Measurements from ENCODE around the gene FAM180B.
A peak's percentile ranks its signal among the peaks of the same experiment; 100 is the strongest.
"Not testable (repeated sequence)": the region's sequence is repeated elsewhere in the genome, so short reads cannot be mapped to it uniquely, and the experiment has no call there.

Gene FAM180B, protein sequence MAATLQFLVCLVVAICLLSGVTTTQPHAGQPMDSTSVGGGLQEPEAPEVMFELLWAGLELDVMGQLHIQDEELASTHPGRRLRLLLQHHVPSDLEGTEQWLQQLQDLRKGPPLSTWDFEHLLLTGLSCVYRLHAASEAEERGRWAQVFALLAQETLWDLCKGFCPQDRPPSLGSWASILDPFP

GRCh38 chr11:47586098-47586855 lies at the start of gene FAM180B:
Gene FAM180B, plus strand, starts transcription at chr11:47586678. Its CDS starts 91 bp downstream, at chr11:47586769.
- no peak for DNase-seq (ENCODE audit: low spot score)

- DNase-seq (ENCODE audit: low spot score): no peak
Measured at GRCh38 chr11:47536915-47537314, 49.6 kb upstream of the FAM180B start.

DNA sequence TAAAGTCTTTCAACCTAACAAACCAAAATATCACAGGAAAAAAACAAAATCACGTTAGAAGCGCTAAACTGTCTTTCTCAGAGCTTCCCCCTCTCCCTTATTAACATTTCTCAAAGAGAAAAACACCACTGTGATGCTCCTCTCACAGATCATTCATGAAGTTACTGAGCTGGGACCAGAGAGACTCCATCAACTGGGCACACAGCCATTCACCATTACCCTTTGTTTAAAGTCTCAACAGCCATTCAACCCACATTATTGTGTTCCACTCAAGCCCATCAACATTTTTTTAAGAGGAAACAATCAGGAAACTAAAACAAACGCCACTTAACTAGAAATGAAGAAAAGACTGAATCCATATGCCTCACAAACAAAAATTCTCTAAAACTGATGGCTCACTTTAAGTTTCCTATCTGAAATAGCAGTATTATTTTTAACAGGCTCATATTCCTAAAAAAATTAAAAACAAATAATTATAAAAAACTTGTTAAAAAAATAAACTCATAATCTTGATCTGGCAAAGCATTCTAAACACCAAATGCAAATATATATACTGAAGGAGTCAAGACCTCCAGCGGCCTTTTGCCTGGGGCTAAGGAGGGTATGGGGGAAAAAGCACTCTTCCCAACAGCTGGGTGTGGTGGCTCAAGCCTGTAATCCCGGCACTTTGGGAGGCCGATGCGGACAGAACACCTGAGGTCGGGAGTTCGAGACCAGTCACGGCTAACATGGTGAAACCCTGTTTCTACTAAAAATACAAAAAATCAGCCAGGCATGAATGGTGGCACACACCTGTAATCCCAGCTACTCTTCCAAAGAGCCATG lies 47.5 kb upstream of the FAM180B start:
- DNase-seq (ENCODE audit: low spot score): no peak

GRCh38 chr11:47539681-47540039 lies 46.8 kb upstream of the FAM180B start:
- DNase-seq (ENCODE audit: low spot score): no peak

DNA sequence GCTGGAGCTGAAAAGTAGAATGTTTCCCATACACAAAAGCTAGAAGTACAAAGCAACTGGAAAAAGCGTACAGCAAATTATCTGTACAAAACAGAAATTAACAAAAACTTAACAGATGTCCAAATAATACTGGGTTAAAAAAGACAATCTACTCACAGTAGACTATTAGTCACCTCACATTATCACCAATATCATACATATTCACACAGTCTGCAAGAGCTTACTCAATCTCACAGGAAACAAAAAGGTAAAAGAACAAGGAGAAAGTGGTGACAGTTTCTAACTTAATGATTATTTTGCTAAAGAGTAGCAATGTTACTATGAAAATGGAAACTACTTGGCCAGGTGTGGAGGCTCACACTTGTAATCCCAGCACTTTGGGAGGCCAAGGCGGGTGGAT lies 45.4 kb upstream of the FAM180B start:
- no peak for DNase-seq (ENCODE audit: low spot score)

DNA sequence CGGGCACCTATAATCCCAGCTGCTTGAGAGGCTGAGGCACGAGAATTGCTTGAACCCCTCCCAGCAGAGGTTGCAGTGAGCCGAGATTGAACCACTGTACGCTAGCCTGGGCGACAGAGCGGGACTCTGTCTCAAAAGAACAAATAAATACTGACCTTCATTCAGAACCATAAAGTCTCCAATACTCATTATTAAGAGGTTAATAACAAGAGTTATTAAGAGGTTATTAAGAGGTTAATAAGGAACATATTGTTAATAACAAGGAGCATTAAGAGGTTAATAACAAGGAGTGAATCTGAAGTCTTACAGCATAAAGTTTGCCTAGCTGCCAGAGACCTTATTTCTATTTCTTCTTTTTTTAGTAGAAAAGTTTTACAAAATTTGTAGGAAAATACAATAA lies 41.2 kb upstream of the FAM180B start:
- no peak for DNase-seq (ENCODE audit: low spot score)

DNA sequence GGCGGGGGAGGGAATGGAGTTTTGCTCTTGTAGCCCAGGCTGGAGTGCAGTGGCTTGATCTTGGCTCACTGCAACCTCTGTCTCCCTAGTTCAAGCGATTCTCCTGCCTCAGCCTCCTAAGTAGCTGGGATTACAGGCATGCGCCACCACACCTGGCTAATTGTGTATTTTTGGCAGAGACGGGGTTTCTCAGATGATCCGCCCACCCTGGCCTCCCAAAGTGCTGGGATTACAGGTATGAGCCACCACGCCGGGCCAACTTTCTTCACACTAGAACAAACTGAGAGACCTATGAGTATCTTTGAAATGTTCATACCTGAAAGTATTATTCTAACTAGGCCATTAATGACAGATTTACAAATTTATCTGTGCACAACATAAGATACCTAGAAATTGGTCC lies 40.2 kb upstream of the FAM180B start:
- DNase-seq (ENCODE audit: low spot score): not testable (repeated sequence)

DNA sequence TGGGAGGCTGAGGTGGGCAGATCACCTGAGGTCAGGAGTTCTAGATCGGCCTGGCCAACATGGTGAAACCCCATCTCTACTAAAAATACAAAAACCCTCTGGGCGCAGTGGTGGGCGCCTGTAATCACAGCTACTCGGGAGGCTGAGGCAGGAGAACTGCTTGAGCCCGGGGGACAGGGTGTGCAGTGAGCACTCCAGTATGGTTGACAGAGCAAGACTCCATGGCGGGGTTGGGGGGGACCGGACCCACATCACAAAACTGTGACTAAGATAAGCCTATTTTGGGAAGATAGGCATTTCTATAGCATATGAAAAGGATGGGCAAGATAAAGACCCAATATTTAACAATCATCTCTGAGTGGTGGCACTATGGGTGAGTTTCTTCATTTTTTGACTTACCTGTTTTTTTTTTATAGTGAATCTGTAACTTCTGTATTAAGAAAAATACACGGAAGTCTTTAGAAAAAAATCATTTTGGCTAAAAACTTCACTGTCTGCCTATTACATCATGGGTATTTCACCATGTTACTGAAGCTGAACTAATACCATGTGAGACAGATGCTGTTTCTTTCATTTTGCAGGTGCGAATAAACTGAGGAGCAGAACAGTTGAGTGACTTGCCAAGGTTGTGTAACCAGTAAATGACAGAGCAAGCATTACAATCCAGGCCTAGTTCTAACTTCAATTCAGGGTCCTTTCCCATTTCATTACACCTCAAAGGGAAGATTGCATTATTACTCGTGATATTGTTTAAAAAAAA lies 36.0 kb upstream of the FAM180B start:
- peak; percentile 64 for DNase-seq (ENCODE audit: low spot score)

DNA sequence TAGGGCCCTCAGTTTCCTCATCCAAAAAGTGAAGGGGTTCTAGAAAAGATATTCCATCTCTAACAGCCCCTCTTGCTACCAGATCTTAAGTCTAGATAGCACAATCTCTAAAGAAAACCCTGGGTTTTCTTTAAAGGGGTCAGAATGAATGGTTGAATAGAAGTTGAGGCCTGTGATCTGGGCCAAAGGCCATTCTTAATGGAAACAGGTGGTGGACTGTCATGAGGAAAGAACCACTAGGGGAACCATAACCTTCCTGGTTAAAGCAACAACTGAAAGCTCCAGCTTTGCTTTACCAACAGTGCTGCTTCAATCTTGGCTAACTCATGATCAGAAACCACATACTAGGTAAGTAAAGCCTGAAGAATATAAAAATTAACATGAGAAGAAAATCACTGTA lies 35.4 kb upstream of the FAM180B start:
- DNase-seq (ENCODE audit: low spot score): peak; percentile 80

DNA sequence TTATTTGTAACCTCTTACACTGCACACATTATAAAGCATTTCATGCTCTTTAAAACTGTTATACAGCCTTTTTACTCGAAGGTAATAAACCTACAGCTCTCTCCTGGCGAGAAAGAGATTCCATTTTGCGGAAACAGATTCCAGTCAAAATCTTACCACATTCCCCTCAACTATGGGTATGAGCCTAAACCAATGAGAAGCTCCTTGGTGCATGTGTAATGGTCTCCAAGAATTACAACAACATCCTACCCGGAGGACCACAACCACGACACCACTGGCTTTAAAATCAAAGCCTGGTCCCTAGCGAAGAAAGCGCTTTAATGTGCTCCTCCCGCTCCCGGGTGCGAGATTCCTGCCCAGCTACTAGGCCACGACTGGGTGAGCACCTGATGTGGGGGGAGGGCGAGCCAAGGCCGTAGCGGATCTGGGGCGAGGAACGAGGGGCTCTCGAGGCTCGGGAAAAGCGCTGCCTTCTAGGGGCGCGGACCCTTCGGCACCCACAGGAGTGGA lies 34.4 kb upstream of the FAM180B start:
- DNase-seq (ENCODE audit: low spot score): peak; percentile 64

- peak; percentile 94 for DNase-seq (ENCODE audit: low spot score)
Measured at GRCh38 chr11:47552566-47553405, 33.7 kb upstream of the FAM180B start, which contains the start of gene CELF1. Gene CELF1, minus strand, starts transcription at chr11:47553132. Its CDS starts 53,609 bp downstream, at chr11:47499523.

DNA sequence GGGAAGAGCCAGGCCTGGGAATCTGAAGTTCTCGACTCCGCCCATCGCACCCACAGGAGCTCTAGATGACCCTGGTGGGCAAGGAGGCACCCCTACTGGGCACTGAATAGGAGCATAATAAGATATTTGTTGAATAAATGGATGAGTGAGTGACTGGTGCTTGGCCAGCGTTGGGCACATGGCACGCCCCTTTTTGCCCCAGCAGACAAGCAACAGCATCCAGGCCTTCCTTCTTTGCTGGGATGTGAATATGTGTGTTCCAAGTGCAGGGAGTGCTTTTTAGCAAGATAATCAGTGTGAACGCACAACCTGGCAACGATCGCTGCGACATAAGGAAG lies 33.1 kb upstream of the FAM180B start:
- DNase-seq (ENCODE audit: low spot score): no peak

- not testable (repeated sequence) for DNase-seq (ENCODE audit: low spot score)
Measured at GRCh38 chr11:47557004-47557403, 29.5 kb upstream of the FAM180B start.

GRCh38 chr11:47558695-47559094 lies 27.8 kb upstream of the FAM180B start:
- no peak for DNase-seq (ENCODE audit: low spot score)

DNA sequence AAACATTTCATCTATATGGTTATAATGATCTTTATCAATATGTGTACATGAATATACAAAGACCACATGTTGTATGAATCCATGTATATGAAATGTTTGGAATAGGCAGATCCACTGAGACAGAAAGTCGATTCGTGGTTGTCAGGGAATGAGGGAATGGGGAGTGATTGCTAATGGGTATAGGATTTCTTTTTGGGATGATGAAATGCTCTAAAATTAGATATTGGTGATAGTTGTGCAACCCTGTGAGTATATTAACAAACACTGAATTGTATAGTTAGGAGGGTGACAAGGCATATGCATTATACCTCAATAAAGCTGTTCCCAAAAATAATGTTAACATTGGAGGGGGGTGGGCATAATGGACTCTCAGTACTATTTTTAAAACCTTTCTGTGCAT lies 26.1 kb upstream of the FAM180B start:
- DNase-seq (ENCODE audit: low spot score): no peak

DNA sequence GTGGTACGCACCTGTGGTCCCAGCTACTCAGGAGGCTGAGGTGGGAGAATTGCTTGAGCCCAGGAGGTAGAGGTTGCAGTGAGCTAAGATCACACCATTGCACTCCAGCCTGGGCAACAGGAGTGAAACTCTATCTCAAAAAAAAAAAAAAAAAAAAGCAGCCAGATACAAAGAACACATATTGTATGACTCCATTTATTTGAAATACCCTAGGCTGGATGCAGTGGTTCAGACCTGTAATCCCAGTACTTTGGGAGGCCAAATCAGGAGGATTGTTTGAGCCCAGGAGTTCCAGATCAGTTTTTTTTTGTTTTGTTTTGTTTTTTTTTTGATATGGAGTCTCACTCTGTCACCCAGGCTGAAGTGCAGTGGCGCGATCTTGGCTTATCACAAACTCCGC lies 24.1 kb upstream of the FAM180B start:
- DNase-seq (ENCODE audit: low spot score): not testable (repeated sequence)

DNA sequence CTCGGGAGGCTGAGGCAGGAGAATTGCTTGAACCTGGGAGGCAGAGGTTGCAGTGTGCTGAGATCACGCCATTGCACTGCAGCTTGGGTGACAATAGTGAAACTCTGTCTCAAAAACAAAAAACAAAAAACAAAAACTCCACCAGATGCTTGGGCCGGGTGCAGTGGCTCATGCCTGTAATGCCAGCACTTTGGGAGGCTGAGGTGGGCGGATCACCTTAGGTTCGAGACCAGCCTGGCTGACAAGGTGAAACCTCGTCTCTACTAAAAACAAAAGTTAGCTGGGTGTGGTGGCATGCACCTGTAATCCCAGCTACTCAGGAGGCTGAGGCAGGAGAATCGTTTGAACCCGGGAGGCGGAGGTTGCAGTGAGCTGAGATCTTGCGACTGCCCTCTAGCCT lies 22.1 kb upstream of the FAM180B start:
- not testable (repeated sequence) for DNase-seq (ENCODE audit: low spot score)

GRCh38 chr11:47564933-47565339 lies 21.5 kb upstream of the FAM180B start:
- DNase-seq (ENCODE audit: low spot score): peak; percentile 34

DNA sequence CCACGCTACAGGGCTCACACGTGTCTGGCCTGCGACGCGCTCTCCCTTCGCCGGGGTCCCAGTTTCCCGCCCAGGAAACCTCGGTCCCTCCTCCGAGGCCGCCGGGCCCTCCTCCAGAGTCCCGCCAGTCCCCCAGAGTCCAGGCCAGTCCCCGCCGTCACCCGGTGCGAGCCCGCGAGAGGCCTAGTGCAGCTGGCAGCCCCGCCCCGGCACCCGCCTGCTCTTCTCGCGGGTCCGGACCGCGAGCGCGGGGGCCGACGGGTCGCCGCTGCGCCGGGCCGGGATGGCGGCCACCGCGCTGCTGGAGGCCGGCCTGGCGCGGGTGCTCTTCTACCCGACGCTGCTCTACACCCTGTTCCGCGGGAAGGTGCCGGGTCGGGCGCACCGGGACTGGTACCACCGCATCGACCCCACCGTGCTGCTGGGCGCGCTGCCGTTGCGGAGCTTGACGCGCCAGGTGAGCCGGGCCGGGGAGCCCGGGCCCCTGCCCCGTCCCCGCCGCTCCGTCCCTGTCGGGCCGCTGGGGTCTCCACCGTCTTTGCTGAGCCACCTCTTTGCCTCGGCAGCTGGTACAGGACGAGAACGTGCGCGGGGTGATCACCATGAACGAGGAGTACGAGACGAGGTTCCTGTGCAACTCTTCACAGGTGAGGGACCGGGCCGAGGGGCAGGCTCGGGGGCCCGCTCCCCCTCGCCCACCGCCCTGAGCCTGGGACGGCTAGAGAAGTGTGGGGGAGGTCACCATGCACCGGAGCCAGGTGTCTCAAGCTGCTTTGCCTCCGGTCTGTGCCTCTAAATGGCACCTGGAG lies 20.9 kb upstream of the FAM180B start, which contains the start of gene PTPMT1:
TSS of gene PTPMT1 (plus strand) at position 260 of the 809 bp plus-strand sequence. CDS start at position 284, 24 bp downstream.
- DNase-seq (ENCODE audit: low spot score): peak; percentile 75

GRCh38 chr11:47566149-47566698 lies 20.3 kb upstream of the FAM180B start:
- no peak for DNase-seq (ENCODE audit: low spot score)

All from NAMALWA (cell line).